PC-9 (cell line): ENCODE measurements around the gene NPL. TPM values are rescaled to one million over a fixed set of nuclear protein-coding genes. Genes with fewer than 3 reads are reported as not detected.

ENCODE experiments used
- BruUV-seq: library from RNA; stranded (reverse); fragments of 400-500 nt; replicated peaks from 2 replicates; lab custom pipeline; 2021; lab: Mats Ljungman, UMichigan
- CTCF ChIA-PET: fragments of 300-600 bp; sonication (Branson Sonifier 250); formaldehyde crosslinking; loops from one replicate; lab custom pipeline; 2022; ENCODE audit warnings: antibody characterized with exemption; lab: Charles Lee
- POLR2A ChIA-PET: fragments of 300-600 bp; sonication (Branson Sonifier 250); formaldehyde crosslinking; loops from one replicate; lab custom pipeline; 2022; ENCODE audit warnings: antibody characterized with exemption; ENCODE audit not compliant: unreplicated experiment; lab: Charles Lee
- DNase-seq, 2 experiments: peaks; one replicate each; pipeline versions ENCODE4 v3.0.0 to v3.0.0-alpha.2; 2015 to 2022; ENCODE audit warnings: mixed read lengths in 1 of 2
- H2AFZ ChIP-seq: fragments of 200-600 bp; sonication (generic); 2 replicates; pipeline ENCODE4 v1.8.1; 2017; ENCODE audit warnings: antibody characterized with exemption
- H3F3A ChIP-seq: fragments of 200-600 bp; sonication (generic); 2 replicates; pipeline ENCODE4 v1.8.1; 2017; ENCODE audit warnings: antibody characterized with exemption, mild to moderate bottlenecking, low read depth; ENCODE audit not compliant: insufficient read depth
- H3K27ac ChIP-seq: fragments of 200-600 bp; sonication (generic); 2 replicates; pipeline ENCODE4 v1.6.1; 2016; ENCODE audit warnings: mixed run types
- H3K27me3 ChIP-seq: fragments of 200-600 bp; sonication (generic); 2 replicates; pipeline ENCODE4 v1.6.1; 2016; ENCODE audit warnings: low read depth, mixed run types; ENCODE audit not compliant: insufficient read depth
- H3K36me3 ChIP-seq: fragments of 200-600 bp; sonication (generic); 2 replicates; pipeline ENCODE4 v1.6.1; 2016; ENCODE audit warnings: low read depth, mixed run types
- H3K4me1 ChIP-seq: fragments of 200-600 bp; sonication (generic); replicated peaks from 2 replicates; pipeline ENCODE4 v1.6.1; 2016; ENCODE audit warnings: mixed run types; ENCODE audit not compliant: insufficient read depth
- H3K4me2 ChIP-seq: fragments of 200-600 bp; sonication (generic); 2 replicates; pipeline ENCODE4 v1.6.1; 2017; ENCODE audit warnings: mixed run types
- H3K4me3 ChIP-seq: fragments of 200-600 bp; sonication (generic); 2 replicates; pipeline ENCODE4 v1.6.1; 2016; ENCODE audit warnings: mixed run types
- H3K79me2 ChIP-seq: fragments of 200-600 bp; sonication (generic); 2 replicates; pipeline ENCODE4 v1.6.1; 2017; ENCODE audit warnings: low read depth, mixed run types
- H3K9me2 ChIP-seq: fragments of 200-600 bp; sonication (generic); 2 replicates; pipeline ENCODE4 v1.8.1; 2017; ENCODE audit warnings: mild to moderate bottlenecking; ENCODE audit not compliant: insufficient read depth
- H3K9me3 ChIP-seq: fragments of 200-600 bp; sonication (generic); 2 replicates; pipeline ENCODE4 v1.8.1; 2016; ENCODE audit warnings: low read depth; ENCODE audit not compliant: insufficient read depth
- H4K20me1 ChIP-seq: fragments of 200-600 bp; sonication (generic); 2 replicates; pipeline ENCODE4 v1.8.1; 2017; ENCODE audit not compliant: insufficient read depth
- CTCF ChIP-seq: fragments of 200-600 bp; sonication (generic); conservative IDR thresholded peaks from 2 replicates; pipeline ENCODE4 v1.6.1; 2017; ENCODE audit warnings: mixed run types, antibody characterized with exemption, mild to moderate bottlenecking, moderate library complexity
- EZH2 ChIP-seq: fragments of 200-600 bp; sonication (generic); IDR thresholded peaks from 2 replicates; pipeline ENCODE4 v1.8.0; 2017; ENCODE audit warnings: antibody characterized with exemption, low read depth
- intact Hi-C: fragments of 100-400 bp; cut with micrococcal nuclease; formaldehyde crosslinking; loops from one replicate; pipeline ENCODE4 v1.10.0; 2022; ENCODE audit not compliant: unreplicated experiment
- total RNA-seq: library from RNA; stranded (reverse); gene quantifications from 2 replicates; pipeline ENCODE4 v1.2.3, GENCODE V29; 2021

The NPL gene
- total RNA-seq, 1 experiment from 2014 or later, result 2.3 TPM

- H3K9me2 ChIP-seq, result no peaks in the 10 kb centered on the region
- no TSS peak for BruUV-seq
- H3K27me3 ChIP-seq, result no peaks in the 10 kb centered on the region
- intact Hi-C loops, result loop anchor here (10.0 kb wide), 1 partner anchor 259 kb away; no protein-coding TSS in a partner anchor
- H3K4me2 ChIP-seq, result no peak overlapping the region
- H3K36me3 ChIP-seq, result peaks cover 97% of the 10 kb centered on the region
- DNase-seq, result no peak
- no peak overlapping the region for H3K4me3 ChIP-seq
- H3K9me3 ChIP-seq, result no peaks in the 10 kb centered on the region
- CTCF ChIA-PET, result no interaction called here
- H3K27ac ChIP-seq, result no peak overlapping the region
- H3F3A ChIP-seq, result peaks cover 36% of the 10 kb centered on the region; the same call in 1 of the 2 replicates
- POLR2A ChIA-PET, result interaction anchor here (0.6 kb wide), 1 partner anchor 247 kb away, joined by 3 read pairs; no protein-coding TSS in a partner anchor
- no peak for TF ChIP-seq CTCF
- no peak for TF ChIP-seq EZH2
- H3K4me1 ChIP-seq, result no peaks in the 10 kb centered on the region
- H2AFZ ChIP-seq, result no peak overlapping the region
- 0 out of 2 replicates have a peak, but pooled peaks cover 5% of the 10 kb centered on the region for H3K79me2 ChIP-seq
- peaks cover 15% of the 10 kb centered on the region; the same call in 1 of the 2 replicates for H4K20me1 ChIP-seq
These were observed 86.3 kb downstream of the NPL start for GRCh38 chr1:182875889-182876288.

GRCh38 chr1:182877331-182877730 is 87.8 kb downstream of the NPL start:
- POLR2A ChIA-PET, result interaction anchor here (0.6 kb wide), 1 partner anchor 18 kb away, joined by 4 read pairs; no protein-coding TSS in a partner anchor
- intact Hi-C loops, result loop anchor here (10.0 kb wide), 1 partner anchor 257 kb away; no protein-coding TSS in a partner anchor
- Histone ChIP-seq H3K27ac (no peak overlapping the region), H3K79me2 (0 out of 2 replicates have a peak, but pooled peaks cover 5% of the 10 kb centered on the region), H3K36me3 (peaks cover 97% of the 10 kb centered on the region), H3K4me1 (no peaks in the 10 kb centered on the region), H3K4me2 (no peak overlapping the region), H3F3A (peaks cover 46% of the 10 kb centered on the region; the same call in 1 of the 2 replicates), H2AFZ (no peak overlapping the region), H3K4me3 (no peak overlapping the region), H3K9me3 (no peaks in the 10 kb centered on the region), H3K9me2 (no peaks in the 10 kb centered on the region), H4K20me1 (peaks cover 26% of the 10 kb centered on the region), H3K27me3 (no peaks in the 10 kb centered on the region)
- CTCF ChIA-PET, result no interaction called here
- BruUV-seq, result no TSS peak
- no peak for DNase-seq
- TF ChIP-seq CTCF (no peak), EZH2 (no peak)

GRCh38 chr1:182877842-182878241 is 88.3 kb downstream of the NPL start:
- POLR2A ChIA-PET, result interaction anchor here (0.6 kb wide), 1 partner anchor 17 kb away, joined by 4 read pairs; no protein-coding TSS in a partner anchor
- Histone ChIP-seq H2AFZ (no peak overlapping the region), H3K27me3 (no peaks in the 10 kb centered on the region), H3K4me3 (no peak overlapping the region), H3K9me2 (no peaks in the 10 kb centered on the region), H3K79me2 (0 out of 2 replicates have a peak, but pooled peaks cover 5% of the 10 kb centered on the region), H3K4me1 (no peaks in the 10 kb centered on the region), H3K27ac (no peak overlapping the region), H3K4me2 (no peak overlapping the region), H3F3A (peaks cover 46% of the 10 kb centered on the region; the same call in 1 of the 2 replicates), H3K9me3 (no peaks in the 10 kb centered on the region), H3K36me3 (peaks cover 97% of the 10 kb centered on the region), H4K20me1 (peaks cover 26% of the 10 kb centered on the region)
- TF ChIP-seq EZH2 (no peak), CTCF (no peak)
- intact Hi-C loops, result loop anchor here (10.0 kb wide), 1 partner anchor 257 kb away; no protein-coding TSS in a partner anchor
- no peak for DNase-seq
- CTCF ChIA-PET, result no interaction called here
- no TSS peak for BruUV-seq

Other genes starting within 250 kb of the NPL start
- 4.9 and 6.3 TPM in 2 replicates for gene RNASEL, start 200.5 kb upstream of the NPL start, total RNA-seq
- 0.25 TPM in 1 of 2 replicates, not detected in the other for gene RGS16, start 185.4 kb upstream of the NPL start, total RNA-seq
- gene RGS8, start 105.2 kb upstream of the NPL start, total RNA-seq, result not detected in 2 replicates
- gene DHX9, start 49.6 kb downstream of the NPL start, total RNA-seq, result 101 and 131 TPM in 2 replicates
- gene SHCBP1L, start 163.4 kb downstream of the NPL start, total RNA-seq, result not detected in 2 replicates
- 95.5 and 121 TPM in 2 replicates for gene LAMC1, start 233.6 kb downstream of the NPL start, total RNA-seq